CD14-positive monocyte (primary cell): ENCODE measurements around the gene CABLES2. TPM values are rescaled to one million over a fixed set of nuclear protein-coding genes. Genes with fewer than 3 reads are reported as not detected.
"Not testable (repeated sequence)": the region's sequence is repeated elsewhere in the genome, so short reads cannot be mapped to it uniquely, and the experiment has no call there.

Experiments
- DNase-seq, 3 donors: peaks; one replicate each; pipeline ENCODE4 v3.0.0-alpha.2; 2011 to 2022
- H2AFZ ChIP-seq: 2 replicates; pipeline ENCODE4 v1.6.0; 2012; ENCODE audit warnings: mild to moderate bottlenecking, low read depth, low read length, inconsistent platforms; ENCODE audit not compliant: insufficient read depth, poor library complexity, severe bottlenecking
- H3K27ac ChIP-seq, 2 donors: 1 replicate in 1 of 2; 2 replicates in 1 of 2; pipeline ENCODE4 v1.5.1; 2012 to 2013; ENCODE audit warnings: low read length in 2 of 2, control low read depth in 1 of 2, inconsistent platforms in 1 of 2, low read depth in 1 of 2, mild to moderate bottlenecking in 1 of 2
- H3K27me3 ChIP-seq, 2 donors: one replicate each; pipeline versions ENCODE4 v1.6.0 to v1.6.1; 2011 to 2013; ENCODE audit warnings: low read length in 2 of 2; ENCODE audit not compliant: control insufficient read depth in 2 of 2, insufficient read depth in 2 of 2
- H3K36me3 ChIP-seq, 2 donors: replicated peaks in 1 of 2; 1 replicate in 1 of 2; 2 replicates in 1 of 2; pipeline versions ENCODE4 v1.5.1 to v1.6.1; 2012 to 2013; ENCODE audit warnings: low read length in 2 of 2, control low read depth in 1 of 2, inconsistent platforms in 1 of 2, mild to moderate bottlenecking in 1 of 2; ENCODE audit not compliant: insufficient read depth in 2 of 2, control insufficient read depth in 1 of 2
- H3K4me1 ChIP-seq, 2 donors: 1 replicate in 1 of 2; 2 replicates in 1 of 2; pipeline versions ENCODE4 v1.5.1 to v1.6.1; 2012 to 2013; ENCODE audit warnings: low read length in 2 of 2, control low read depth in 1 of 2, inconsistent platforms in 1 of 2, mild to moderate bottlenecking in 1 of 2, moderate library complexity in 1 of 2; ENCODE audit not compliant: insufficient read depth in 2 of 2, control insufficient read depth in 1 of 2
- H3K4me2 ChIP-seq: replicated peaks from 2 replicates; pipeline ENCODE3; 2012; ENCODE audit warnings: low read length, moderate library complexity, mild to moderate bottlenecking; ENCODE audit not compliant: poor library complexity, severe bottlenecking; ENCODE audit errors: extremely low read depth
- H3K4me3 ChIP-seq, 3 experiments: fragments of 200-600 bp in 1 of 3; sonication (generic) in 1 of 3; replicated peaks in 1 of 3; 1 replicate in 2 of 3; 2 replicates in 1 of 3; pipeline ENCODE4 v1.5.1; 2011 to 2013; ENCODE audit warnings: low read length in 3 of 3, mild to moderate bottlenecking in 3 of 3, control low read depth in 2 of 3, low read depth in 2 of 3, inconsistent platforms in 1 of 3, moderate library complexity in 1 of 3
- H3K79me2 ChIP-seq: 2 replicates; pipeline ENCODE4 v1.6.0; 2012; ENCODE audit warnings: mild to moderate bottlenecking, control low read depth, inconsistent platforms, low read length, moderate library complexity; ENCODE audit not compliant: insufficient read depth
- H3K9ac ChIP-seq: 2 replicates; pipeline ENCODE4 v1.6.0; 2017; ENCODE audit warnings: low read length, mild to moderate bottlenecking; ENCODE audit not compliant: insufficient read depth, poor library complexity, severe bottlenecking
- H3K9me3 ChIP-seq, 2 donors: replicated peaks in 1 of 2; 1 replicate in 1 of 2; 2 replicates in 1 of 2; pipeline versions ENCODE4 v1.5.1 to v1.6.1; 2012 to 2013; ENCODE audit warnings: low read length in 2 of 2, control low read depth in 1 of 2; ENCODE audit not compliant: control insufficient read depth in 1 of 2, insufficient read depth in 1 of 2
- H4K20me1 ChIP-seq: 2 replicates; pipeline ENCODE4 v1.6.0; 2012; ENCODE audit warnings: mild to moderate bottlenecking, low read length, control low read depth, moderate library complexity; ENCODE audit not compliant: insufficient read depth
- H3K27ac Mint-ChIP-seq, 7 donors: one replicate each; pipeline ENCODE4 v1.8.0; 2020; ENCODE audit warnings: mild to moderate bottlenecking in 7 of 7, mixed read lengths in 7 of 7, moderate library complexity in 6 of 7, inconsistent platforms in 2 of 7
- H3K27me3 Mint-ChIP-seq, 3 donors: one replicate each; pipeline ENCODE4 v1.8.0; 2021 to 2022; ENCODE audit warnings: low read depth in 3 of 3, mild to moderate bottlenecking in 3 of 3, mixed read lengths in 3 of 3, moderate library complexity in 3 of 3, inconsistent platforms in 1 of 3
- H3K36me3 Mint-ChIP-seq, 2 donors: one replicate each; pipeline ENCODE4 v1.8.0; 2020; ENCODE audit warnings: mixed read lengths in 2 of 2, inconsistent platforms in 1 of 2, mild to moderate bottlenecking in 1 of 2
- H3K4me1 Mint-ChIP-seq: one replicate; pipeline ENCODE4 v1.8.0; 2020; ENCODE audit warnings: mild to moderate bottlenecking, mixed read lengths
- H3K4me3 Mint-ChIP-seq, 2 donors: one replicate each; pipeline ENCODE4 v1.8.0; 2020; ENCODE audit warnings: mild to moderate bottlenecking in 2 of 2, mixed read lengths in 2 of 2, moderate library complexity in 1 of 2
- H3K9me3 Mint-ChIP-seq, 7 donors: one replicate each; pipeline ENCODE4 v1.8.0; 2020 to 2022; ENCODE audit warnings: mixed read lengths in 7 of 7, mild to moderate bottlenecking in 6 of 7, moderate library complexity in 6 of 7, inconsistent platforms in 2 of 7
- CTCF ChIP-seq: fragments of 200-600 bp; IDR thresholded peaks from one replicate; pipeline ENCODE4 v1.8.0; 2022; ENCODE audit warnings: antibody characterized with exemption, mild to moderate bottlenecking
- WGBS: methylation state at CpG from one replicate; pipeline ENCODE4 v1.1.5; 2013; ENCODE audit warnings: missing lambda C conversion rate; ENCODE audit not compliant: insufficient coverage; 5-methylcytosine and 5-hydroxymethylcytosine counted together
- intact Hi-C, 2 donors: fragments of 100-400 bp; cut with micrococcal nuclease; formaldehyde crosslinking; loops; one replicate each; pipeline versions ENCODE4 v1.15.0 to v1.15.1; 2023
- polyA plus RNA-seq, 3 donors: library from polyadenylated mRNA; depleted of rRNA in 1 of 3; unstranded in 2 of 3; stranded (reverse) in 1 of 3; fragments of 300-500 nt in 2 of 3; fragments of >200 nt in 1 of 3; fragmentation: Illumina TruSeq in 2 of 3; gene quantifications; 1 replicate in 2 of 3; 2 replicates in 1 of 3; pipeline ENCODE4 v1.2.3, GENCODE V29; 2012 to 2021

CABLES2 gene
- polyA plus RNA-seq, 3 donors: 0.60 to 4.0 (median 0.61) TPM

GRCh38 chr20:62376112-62377063 lies 30.7 kb downstream of the CABLES2 start:
- no peak overlapping the region for H3K4me3 ChIP-seq
- Mint-ChIP-seq H3K36me3 (no peaks in the 10 kb centered on the region), H3K4me3 (no peak overlapping the region), H3K27me3 (peaks cover 2 to 14% (median 5%) of the 10 kb centered on the region in 3 donors), H3K4me1 (no peaks in the 10 kb centered on the region), H3K9me3 (peaks cover 0 to 6% (median 2%) of the 10 kb centered on the region in 7 donors), H3K27ac (no peak overlapping the region)
- H3K27ac ChIP-seq: no peak overlapping the region
- DNase-seq: no peak
- intact Hi-C loops: no loop called here
- no peaks in the 10 kb centered on the region for H3K79me2 ChIP-seq
- 91% methylated on average over 23 of the region's 26 CpGs for WGBS
- H3K9ac ChIP-seq: no peak overlapping the region
- no peaks in the 10 kb centered on the region for H4K20me1 ChIP-seq
- no peaks in the 10 kb centered on the region for H3K9me3 ChIP-seq
- no peak overlapping the region for H2AFZ ChIP-seq
- no peaks in the 10 kb centered on the region for H3K4me1 ChIP-seq
- H3K27me3 ChIP-seq: no peaks in the 10 kb centered on the region
- no peak for TF ChIP-seq CTCF
- H3K4me2 ChIP-seq: no peak overlapping the region
- H3K36me3 ChIP-seq: no peaks in the 10 kb centered on the region

GRCh38 chr20:62374331-62375152 lies 32.5 kb downstream of the CABLES2 start:
- Histone ChIP-seq H3K4me2 (no peak overlapping the region), H3K4me1 (no peaks in the 10 kb centered on the region), H2AFZ (no peak overlapping the region), H3K79me2 (no peaks in the 10 kb centered on the region), H3K4me3 (no peak overlapping the region), H3K9me3 (no peaks in the 10 kb centered on the region), H4K20me1 (no peaks in the 10 kb centered on the region), H3K27me3 (peaks cover 0 to 17% of the 10 kb centered on the region in 2 donors), H3K9ac (no peak overlapping the region), H3K36me3 (no peaks in the 10 kb centered on the region), H3K27ac (no peak overlapping the region)
- Mint-ChIP-seq H3K27me3 (peaks cover 4 to 28% (median 14%) of the 10 kb centered on the region in 3 donors), H3K27ac (no peak overlapping the region), H3K9me3 (peaks cover 0 to 6% (median 2%) of the 10 kb centered on the region in 7 donors), H3K4me3 (no peak overlapping the region), H3K4me1 (no peaks in the 10 kb centered on the region), H3K36me3 (no peaks in the 10 kb centered on the region)
- intact Hi-C loops: no loop called here
- WGBS: 73% methylated on average over 17 of the region's 24 CpGs
- no peak for DNase-seq
- TF ChIP-seq CTCF: no peak

GRCh38 chr20:62373631-62374179 lies 33.4 kb downstream of the CABLES2 start:
- H4K20me1 ChIP-seq, H3K4me1 Mint-ChIP-seq, H3K9me3 Mint-ChIP-seq, H2AFZ ChIP-seq, intact Hi-C loops, H3K4me1 ChIP-seq, H3K36me3 Mint-ChIP-seq, H3K27ac Mint-ChIP-seq, H3K4me2 ChIP-seq, H3K4me3 ChIP-seq, H3K36me3 ChIP-seq, H3K4me3 Mint-ChIP-seq, DNase-seq, H3K9ac ChIP-seq, H3K27ac ChIP-seq, H3K9me3 ChIP-seq, H3K79me2 ChIP-seq: not testable (repeated sequence)
- WGBS: 86% methylated on average over 23 of the region's 40 CpGs
- H3K27me3 ChIP-seq: peaks cover under 1 to 25% of the 10 kb centered on the region in 2 donors
- peaks cover 13 to 36% (median 23%) of the 10 kb centered on the region in 3 donors for H3K27me3 Mint-ChIP-seq
